ENCODE data around the gene R3HDM4.
"Not testable (repeated sequence)": the region's sequence is repeated elsewhere in the genome, so short reads cannot be mapped to it uniquely, and the experiment has no call there.

R3HDM4 gene

DNA sequence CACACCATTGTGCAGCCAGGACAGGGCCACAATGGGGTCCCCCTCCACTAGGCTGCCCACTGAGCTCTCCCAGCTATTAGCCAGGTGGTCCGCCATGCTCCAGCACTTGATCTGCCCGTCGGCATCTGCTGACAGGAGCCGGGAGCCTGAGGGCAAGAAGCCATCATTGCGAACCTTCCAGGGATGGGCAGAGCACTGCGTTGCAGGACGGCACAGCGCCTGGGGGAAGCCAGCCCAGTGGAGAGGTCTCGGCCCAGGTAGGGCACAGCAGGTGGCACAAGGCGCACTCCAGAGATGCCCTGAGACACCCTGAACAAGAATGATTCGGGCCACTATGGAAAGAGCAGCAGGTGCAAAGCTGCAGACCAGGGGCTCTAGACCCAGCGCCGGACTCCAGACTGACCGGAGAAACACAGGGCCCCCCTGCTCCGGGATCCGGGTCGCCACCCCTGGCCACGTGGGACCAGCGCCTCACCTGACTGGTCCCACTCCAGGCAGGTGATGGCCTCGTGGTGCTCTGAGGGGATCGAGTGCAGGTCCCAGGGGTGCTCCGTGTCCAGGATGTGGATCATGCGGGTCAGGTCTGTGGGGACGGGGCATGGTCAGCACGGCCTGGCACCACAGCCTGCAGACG lies 23.2 kb downstream of the R3HDM4 start:
- DNase-seq = no peak

DNA sequence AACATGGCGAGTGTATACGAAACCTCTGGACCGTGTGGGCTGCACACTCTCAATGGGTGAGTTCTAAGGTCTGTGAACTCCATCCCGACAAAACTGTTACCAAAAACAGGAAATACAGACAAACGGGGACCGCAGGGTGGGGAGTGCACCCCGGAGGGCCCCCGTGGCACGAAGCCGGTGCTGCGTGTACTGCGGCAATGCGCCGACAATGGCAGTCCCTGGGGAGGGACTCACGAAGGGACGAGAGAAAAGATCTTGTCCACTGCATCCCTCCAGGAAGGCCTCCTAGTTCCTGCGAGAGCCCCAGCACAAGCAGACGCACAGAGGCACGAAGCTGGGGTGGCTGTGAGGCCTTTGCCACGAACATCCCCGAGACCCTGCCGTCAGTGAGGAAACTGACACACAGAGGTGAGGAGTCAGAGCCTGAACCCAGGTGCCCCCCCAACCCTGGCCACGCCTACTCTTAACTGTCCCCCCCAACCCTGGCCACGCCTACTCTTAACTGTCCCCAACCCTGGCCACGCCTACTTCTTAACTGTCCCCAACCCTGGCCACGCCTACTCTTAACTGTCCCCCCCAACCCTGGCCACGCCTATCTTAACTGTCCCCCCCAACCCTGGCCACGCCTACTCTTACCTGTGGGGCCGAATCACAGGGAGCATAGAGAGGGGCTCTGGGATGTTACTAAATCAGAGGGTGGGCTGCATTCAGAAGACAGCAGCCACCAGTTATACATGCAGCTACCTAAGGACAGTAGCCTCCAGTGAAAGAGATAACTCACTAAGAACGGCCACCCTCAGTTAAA lies 24.2 kb downstream of the R3HDM4 start:
- DNase-seq = peak; percentile 72

DNA sequence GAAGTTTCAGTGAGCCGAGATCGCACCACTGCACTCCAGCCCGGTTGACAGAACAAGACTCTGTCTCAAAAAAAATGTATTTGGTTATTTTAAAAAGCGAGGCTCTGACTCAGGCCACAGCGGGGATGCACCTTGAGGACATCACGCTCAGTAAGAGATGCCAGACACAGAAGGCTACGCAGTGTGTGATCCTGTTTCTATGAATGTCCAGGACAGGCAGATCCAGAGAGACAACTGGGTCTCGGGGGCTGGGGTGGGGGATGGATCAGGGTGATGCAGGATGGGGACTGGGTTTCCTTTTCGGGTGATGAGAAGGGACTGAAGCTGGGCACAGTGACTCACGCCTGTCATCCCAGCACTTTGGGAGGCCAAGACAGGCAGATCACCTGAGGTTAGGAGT lies 25.4 kb downstream of the R3HDM4 start:
- no peak for DNase-seq

DNA sequence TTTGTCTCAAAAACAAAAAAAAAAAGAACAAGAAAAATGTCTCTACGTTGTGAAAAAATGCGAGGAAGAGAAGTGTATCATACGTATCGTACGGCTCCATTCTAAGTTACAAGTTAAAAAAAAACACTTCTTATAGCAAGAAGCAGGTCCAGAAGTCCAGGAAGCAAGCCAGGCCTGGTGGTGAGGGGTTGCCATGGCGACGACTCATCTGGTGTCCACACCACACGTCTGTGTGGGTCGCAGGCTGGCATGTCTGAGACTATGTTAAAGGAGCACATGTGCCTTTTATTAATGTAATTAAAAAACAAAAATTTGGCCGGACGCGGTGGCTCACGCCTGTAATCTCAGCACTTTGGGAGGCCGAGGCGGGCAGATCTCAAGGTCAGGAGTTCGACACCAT lies 25.9 kb downstream of the R3HDM4 start:
- DNase-seq = peak; percentile 37

DNA sequence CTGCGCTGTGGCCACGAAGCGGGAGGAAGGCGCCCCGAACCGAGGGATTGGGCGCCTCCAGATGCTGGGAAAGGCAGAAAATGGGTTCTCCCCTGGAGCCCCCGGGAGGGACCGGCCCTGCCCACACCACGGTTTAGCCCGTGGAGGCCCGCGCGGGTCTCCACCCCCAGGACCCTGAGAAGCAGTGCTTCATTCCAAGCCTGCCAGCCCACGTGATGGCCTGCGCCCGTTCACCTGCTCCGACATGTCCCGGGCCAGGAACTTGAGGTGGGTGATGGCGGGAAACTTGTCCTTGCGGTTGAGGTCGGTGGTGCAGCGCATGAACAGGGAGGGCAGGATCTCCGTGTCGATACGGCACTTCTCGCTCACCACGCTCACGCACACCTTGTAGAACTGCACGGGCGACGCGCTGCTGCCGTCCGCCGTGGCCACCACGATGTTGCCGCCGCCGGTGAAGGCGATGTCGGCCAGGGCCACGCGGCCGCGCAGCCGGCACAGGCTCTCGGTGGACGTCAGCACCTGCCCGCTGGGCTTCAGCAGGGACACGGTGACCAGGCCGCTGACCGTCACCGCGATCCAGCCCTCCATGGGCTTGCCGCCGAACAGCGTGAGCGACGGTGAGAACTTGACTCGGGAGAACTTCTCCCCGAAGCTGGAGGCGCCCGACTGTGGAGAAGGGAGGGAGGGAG lies 27.3 kb downstream of the R3HDM4 start:
- no peak for DNase-seq

DNA sequence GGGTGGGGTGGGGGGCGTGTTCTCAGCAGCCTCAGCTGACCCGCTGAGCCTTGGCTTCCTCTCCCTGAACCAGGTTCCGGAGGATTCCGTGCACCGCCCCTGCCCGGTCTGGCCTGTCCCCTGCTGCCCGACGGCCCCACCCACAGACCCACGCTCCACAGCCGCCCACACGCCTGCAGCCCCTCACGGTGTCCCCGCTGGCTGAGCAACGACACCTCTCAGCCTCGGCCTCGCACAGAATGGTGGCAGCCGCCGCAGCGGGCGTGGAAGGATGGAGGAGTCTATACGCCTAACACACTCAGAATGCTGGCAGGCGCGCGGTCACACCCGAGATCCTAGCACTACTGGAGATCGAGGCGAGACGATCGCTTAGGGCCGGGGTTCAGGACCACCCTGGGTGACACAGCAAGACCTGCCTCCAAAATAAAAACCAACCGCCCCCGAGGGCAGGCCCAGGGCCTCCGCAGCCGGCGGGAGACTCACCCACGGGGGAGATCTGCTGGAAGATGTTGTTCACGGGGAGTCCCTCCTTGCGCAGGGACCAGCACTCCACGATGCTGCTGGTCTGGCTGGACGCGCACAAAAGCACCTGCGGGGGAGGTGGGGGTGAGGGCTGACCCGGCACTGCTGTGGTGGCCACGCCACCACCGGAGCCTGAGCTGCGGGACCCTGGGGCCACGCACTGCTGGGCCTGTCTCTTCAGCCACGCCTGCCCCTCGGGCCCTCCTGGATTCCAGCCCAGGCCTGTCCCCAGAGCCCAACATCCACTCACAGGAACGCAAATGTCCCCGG lies 28.4 kb downstream of the R3HDM4 start:
- DNase-seq = no peak

DNA sequence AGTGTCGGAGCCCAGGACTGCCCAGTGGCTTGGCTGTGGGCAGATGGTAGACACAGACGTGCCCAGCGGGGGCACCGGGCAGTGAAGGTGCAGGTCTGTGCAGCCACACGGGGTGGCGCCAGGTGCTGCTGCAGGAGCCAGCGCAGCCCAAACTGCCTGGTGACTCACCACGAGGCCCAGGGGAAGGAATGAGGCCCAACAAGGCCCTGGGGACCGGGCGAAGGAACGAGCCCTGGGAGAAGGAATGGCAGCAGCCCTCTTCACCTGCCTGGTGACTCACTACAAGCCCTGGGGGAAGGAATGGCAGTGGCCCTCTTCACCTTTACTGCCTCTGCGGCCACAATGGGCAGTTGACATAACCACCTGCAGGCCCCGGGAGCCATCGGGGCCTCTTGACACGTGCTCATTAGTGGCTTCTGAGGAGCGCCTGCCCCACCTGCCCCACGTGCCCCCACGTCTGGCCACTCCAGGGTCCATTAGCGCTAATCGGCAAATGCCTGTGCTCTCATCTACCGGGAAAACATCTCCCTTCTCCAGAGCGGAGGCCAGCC lies 29.3 kb downstream of the R3HDM4 start:
- DNase-seq = no peak

DNA sequence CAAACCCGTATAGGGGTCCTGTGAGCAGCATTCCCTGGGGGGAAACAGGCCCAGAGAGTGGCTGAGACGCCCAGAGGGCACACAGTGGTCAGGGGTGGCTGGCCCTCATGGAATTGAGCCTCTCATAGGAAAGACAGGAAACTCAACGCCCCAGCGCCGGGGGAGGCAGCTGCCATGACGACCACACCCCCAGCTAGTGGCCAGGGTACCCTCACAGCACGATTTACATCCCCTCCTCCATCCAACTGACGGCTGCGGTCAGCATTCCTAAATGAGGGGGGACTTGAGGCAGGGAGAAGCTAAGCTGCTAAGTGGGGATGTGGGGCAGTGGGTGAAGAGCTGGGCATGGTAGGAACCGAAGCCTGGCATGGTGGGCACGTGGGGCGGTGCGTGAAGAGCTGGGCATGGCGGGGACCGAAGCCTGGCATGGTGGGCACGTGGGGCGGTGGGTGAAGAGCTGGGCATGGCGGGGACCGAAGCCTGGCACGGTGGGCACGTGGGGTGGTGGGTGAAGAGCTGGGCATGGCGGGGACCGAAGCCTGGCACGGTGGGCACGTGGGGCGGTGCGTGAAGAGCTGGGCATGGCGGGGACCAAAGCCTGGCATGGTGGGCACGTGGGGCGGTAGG lies 30.0 kb downstream of the R3HDM4 start:
- DNase-seq = no peak

DNA sequence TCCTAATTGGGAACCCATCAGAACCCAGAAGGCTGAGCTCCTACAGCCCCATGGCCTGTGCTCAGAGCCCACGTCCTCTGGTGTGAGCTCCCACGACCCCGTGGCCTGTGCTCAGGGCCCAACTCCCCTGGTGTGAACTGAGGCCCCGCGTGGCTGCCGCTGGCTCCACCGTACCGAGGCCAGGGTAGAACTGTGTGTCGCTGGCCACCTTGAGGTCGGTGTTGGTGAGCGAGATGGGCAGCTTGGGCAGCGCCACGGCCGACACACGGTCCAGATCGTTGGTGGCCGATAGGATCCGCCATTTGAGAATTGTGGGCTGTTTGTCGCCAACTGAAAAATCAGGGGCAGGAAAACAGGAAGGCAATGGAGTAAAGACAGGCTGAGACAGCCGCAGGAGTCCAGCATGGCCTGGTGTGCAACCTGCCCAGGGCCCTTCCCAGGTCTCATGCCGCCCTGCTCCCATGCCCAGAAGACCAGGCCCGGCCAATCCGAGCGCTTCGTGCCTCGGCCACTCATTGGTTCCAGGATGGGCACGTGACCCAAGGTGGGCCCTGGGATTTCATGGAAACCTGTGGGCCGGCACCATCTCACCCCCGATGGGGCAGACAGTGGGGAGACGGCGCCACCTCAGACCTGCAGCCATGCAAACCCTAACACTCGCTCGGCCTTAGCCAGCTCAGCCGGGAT lies 31.5 kb downstream of the R3HDM4 start:
- no peak for DNase-seq

DNA sequence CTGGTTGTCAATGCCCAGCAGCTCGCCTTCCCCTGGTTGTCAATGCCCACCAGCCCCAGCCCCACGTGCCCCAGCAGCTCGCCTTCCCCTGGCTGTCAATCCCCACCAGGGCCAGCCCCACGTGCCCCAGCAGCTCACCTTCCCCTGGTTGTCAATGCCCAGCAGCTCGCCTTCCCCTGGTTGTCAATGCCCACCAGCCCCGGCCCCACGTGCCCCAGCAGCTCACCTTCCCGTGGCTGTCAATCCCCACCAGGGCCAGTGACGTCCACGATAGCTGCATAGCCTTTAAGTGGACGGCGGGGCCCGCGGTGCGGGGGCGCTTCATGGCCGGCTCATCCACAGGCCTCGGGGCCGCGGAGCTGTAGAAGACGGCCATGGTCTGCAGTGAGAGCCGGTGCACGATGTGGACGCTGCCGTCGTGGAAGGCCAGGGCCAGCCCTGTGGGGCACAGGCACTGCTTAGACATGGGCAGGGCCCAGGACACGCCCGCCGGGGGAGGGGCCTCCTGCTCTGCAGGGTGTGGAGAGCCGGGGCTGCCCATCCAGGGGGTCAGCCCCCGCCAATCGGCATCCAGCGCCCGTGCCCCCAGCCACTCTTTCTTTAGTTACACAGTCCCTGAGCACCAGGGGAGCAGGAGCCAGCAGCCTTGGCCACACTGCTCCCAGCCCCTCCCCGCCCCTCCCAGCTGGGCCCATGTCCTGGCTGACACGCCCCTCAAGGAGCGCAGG lies 33.1 kb downstream of the R3HDM4 start:
- DNase-seq = no peak

DNA sequence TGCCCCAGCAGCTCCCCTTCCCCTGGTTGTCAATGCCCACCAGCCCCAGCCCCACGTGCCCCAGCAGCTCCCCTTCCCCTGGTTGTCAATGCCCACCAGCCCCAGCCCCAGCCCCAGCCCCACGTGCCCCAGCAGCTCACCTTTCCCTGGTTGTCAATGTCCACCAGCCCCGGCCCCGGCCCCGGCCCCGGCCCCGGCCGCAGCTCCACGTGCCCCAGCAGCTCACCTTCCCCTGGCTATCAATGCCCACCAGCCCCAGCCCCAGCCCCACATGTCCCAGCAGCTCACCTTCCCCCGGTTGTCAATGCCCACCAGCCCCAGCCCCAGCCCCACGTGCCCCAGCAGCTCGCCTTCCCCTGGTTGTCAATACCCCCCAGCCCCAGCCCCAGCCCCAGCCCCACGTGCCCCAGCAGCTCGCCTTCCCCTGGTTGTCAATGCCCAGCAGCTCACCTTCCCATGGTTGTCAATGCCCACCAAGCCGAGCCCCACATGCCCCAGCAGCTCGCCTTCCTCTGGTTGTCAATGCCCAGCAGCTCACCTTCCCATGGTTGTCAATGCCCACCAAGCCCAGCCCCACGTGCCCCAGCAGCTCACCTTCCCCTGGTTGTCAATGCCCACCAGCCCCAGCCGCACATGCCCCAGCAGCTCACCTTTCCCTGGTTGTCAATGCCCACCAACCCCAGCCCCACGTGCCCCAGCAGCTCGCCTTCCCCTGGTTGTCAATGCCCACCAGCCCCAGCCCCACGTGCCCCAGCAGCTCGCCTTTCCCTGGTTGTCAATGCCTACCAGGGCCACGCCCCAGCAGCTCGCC lies 34.1 kb downstream of the R3HDM4 start:
- DNase-seq = not testable (repeated sequence)

DNA sequence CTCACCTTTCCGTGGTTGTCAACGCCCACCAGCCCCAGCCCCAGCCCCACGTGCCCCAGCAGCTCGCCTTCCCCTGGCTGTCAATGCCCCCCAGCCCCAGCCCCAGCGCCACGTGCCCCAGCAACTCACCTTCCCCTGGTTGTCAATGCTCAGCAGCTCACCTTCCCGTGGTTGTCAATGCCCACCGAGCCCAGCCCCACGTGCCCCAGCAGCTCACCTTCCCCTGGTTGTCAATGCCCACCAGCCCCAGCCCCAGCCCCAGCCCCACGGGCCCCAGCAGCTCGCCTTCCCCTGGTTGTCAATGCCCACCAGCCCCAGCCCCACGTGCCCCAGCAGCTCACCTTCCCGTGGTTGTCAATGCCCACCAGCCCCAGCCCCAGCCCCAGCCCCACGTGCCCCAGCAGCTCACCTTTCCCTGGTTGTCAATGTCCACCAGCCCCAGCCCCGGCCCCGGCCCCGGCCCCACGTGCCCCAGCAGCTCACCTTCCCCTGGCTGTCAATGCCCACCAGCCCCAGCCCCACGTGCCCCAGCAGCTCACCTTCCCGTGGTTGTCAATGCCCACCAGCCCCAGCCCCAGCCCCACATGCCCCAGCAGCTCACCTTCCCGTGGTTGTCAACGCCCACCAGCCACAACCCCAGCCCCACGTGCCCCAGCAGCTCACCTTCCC lies 34.9 kb downstream of the R3HDM4 start:
- not testable (repeated sequence) for DNase-seq

DNA sequence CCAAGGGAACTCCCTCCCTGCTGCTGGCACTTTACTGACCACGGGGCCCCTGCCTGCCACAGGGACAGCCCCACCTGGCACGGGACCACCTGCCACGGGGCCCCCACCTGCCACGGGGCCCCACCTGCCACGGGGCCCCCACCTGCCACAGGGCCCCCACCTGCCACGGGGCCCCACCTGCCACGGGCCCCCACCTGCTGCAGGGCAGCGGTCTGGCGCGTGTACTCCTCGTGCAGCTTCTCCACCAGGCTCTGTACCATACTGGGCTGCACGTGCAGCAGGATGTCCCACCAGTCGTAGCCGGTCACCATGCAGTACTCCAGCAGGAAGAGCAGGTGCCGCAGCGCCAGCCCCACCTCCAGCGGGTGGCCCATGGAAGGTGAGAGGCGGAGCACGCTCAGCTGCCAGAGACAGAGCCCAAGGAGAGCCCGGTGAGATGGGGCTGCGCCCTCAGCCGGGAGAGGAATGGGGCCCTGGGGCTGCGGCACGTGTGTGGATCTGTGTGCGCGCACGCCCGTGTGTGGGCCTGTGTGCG lies 36.2 kb downstream of the R3HDM4 start:
- DNase-seq = no peak

DNA sequence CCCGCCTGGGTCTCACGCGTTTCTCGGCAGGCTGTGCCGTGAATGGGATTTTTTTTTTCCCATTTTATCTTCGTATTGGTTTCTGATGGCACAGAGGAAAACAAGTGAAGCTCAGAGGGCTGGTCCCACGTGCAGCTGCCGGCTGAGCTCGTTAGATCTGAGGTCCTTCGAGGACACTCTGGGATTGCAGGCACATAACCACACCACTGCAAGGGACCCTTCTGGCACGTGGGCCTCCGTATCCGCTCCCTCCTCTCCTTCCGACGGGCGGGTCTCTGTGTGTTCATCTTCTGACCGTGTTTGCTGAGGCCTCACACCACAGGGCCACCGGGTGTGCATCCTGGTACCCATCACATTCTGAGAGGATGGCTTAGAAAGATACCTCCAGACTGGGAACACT lies 36.9 kb downstream of the R3HDM4 start:
- no peak for DNase-seq

DNA sequence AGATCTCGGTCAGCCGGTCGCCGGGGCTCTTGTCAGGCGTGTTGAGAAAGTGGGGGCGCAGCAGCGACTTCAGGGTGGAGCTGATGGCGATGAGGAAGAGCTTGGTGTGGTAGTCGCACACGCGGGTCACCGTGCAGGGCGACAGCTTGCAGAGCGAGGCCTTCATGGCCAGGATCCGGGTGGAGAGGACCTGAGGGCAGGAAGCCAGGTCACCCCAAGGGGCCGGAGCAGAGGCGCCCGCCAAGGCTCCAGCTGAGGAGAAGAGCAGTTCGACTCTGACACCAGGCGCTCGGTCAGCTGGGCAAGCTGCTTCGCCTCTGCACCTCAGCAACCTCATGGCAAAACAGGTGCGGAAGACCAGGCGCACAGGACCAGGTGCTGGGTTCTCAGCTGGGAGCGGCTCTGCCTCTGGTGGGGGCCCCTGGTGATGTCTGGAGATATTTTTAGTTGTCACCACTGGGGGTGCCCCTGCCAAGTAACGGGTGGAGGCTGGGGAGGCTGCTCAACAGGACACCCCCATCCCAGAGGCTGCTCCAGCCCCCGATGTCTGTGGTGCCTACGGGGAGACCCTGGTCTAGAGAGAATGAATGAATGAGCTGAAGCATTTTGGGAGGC lies 37.6 kb downstream of the R3HDM4 start:
- no peak for DNase-seq

DNA sequence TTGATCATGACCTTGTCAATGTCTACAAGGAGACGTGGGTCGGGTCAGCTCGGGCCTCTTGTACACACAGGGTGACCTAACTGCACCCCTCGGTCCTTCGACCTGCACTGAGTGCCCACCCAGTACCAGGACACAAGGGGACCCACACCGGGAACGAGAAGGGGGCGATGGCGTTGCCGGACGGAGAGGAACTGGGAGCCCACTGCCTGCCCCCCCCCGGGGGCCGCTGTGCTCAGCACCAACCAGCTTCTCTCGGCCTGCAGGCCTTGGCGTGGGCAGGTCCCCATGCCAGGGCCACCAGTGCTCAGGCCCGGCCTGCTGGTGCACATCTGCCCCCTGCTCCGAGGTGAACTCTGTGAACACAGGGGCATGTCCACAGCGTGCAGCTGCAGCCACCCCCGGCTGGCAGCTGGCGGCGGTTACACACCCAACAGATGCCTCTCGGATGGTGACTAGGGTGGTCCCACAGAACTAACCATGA lies 39.4 kb downstream of the R3HDM4 start:
- no peak for DNase-seq

DNA sequence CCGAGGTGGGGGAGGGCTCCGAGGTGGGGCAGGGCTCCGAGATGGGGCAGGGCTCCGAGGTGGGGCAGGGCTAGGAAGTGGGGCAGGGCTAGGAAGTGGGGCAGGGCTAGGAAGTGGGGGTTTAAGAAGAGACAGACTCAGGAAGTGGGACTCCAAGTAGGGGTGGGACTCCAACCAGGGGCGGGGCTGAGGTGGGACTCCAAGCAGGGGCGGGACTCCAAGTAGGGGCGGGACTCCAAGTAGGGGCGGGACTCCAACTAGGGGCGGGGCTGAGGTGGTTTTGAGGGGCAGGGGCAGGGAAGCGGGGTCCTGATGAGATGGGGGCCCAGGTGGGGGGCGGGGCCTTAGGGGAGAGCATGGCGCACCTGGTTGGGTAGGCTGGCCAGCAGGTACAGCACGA lies 39.9 kb downstream of the R3HDM4 start:
- DNase-seq = peak; percentile 94

DNA sequence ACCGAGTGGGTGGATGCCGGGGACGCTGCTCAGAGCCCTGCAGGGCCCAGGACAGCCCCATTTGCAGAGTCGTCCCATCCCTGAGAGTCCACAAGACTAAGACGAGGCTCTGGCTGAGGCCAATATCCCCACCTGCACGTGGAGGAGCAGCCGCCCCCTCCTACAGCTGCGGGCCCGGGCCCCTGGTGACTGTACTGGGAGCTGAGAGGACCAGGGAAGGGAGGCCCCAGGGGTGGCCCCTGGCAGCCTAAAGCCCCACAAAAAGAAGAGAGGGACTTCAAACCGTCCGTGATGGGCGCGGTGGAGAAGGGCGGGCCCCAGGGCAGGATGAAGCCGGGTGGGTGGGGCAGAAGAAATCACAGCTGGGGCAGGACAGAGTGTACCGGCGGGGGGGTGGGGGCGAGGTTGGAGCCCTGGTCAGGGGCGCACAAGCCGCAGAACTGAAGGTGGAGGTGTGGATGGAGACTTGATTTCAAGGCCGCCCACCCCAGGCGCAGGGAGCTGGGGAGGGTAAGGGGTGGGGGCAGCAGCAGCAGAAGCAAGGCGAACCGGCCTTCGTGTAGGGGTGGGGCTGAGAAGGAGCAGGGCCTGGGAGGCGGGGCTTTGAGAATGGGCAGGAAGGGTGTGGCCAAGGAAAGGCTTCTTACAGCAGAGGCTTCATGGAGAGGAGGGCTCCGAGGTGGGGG lies 40.6 kb downstream of the R3HDM4 start:
- DNase-seq = peak; percentile 98

All from hematopoietic multipotent progenitor cell treated with erythropoietin and hydrocortisone succinate and interleukin-3 and kit ligand, for 4 days (in vitro differentiated cells).